GM12891 (cell line): Measurements from ENCODE around the gene EMX2. TPM values are rescaled to one million over a fixed set of nuclear protein-coding genes. Genes with fewer than 3 reads are reported as not detected.

Source experiments
- DNase-seq: peaks from one replicate; pipeline ENCODE4 v3.0.0; 2011; ENCODE audit warnings: low spot score; ENCODE audit not compliant: insufficient read length
- FAIRE-seq: peaks from 2 replicates; lab custom pipeline; 2011; peaks lifted over from hg19 to GRCh38; lab: Jason Lieb, UNC
- PAX5 ChIP-seq: IDR thresholded peaks from 2 replicates; pipeline ENCODE4 v1.6.1; 2011; ENCODE audit warnings: low read length, moderate library complexity, mild to moderate bottlenecking; ENCODE audit not compliant: insufficient read depth, severe bottlenecking
- POLR2A ChIP-seq: IDR thresholded peaks from 2 replicates; pipeline ENCODE4 v1.6.1; 2011; ENCODE audit warnings: low read depth, low read length, control low read depth
- POLR2AphosphoS5 ChIP-seq: IDR thresholded peaks from 2 replicates; pipeline ENCODE4 v1.6.1; 2011; ENCODE audit warnings: low read depth, low read length, control low read depth
- POU2F2 ChIP-seq: IDR thresholded peaks from 2 replicates; pipeline ENCODE4 v1.6.1; 2011; ENCODE audit warnings: low read depth, mild to moderate bottlenecking, control low read depth, low read length, moderate library complexity
- SPI1 ChIP-seq: IDR thresholded peaks from 2 replicates; pipeline ENCODE4 v1.6.1; 2011; ENCODE audit warnings: low read depth, low read length, control low read depth
- TAF1 ChIP-seq: IDR thresholded peaks from 2 replicates; pipeline ENCODE4 v1.6.1; 2011; ENCODE audit warnings: low read depth, low read length, control low read depth
- polyA plus RNA-seq: library from polyadenylated mRNA; unstranded; fragments of >200 nt; gene quantifications from one replicate; pipeline ENCODE4 v1.2.1, GENCODE V29; 2012; ENCODE audit warnings: low read depth, missing spikeins, inconsistent platforms; ENCODE audit not compliant: missing spikeins

Gene EMX2
- not detected for polyA plus RNA-seq

- FAIRE-seq (no peak), DNase-seq (no peak)
- TF ChIP-seq POLR2AphosphoS5 (no peak), TAF1 (no peak), POU2F2 (no peak), POLR2A (no peak), SPI1 (no peak), PAX5 (no peak)
These were observed at the start of gene EMX2 for GRCh38 chr10:117542706-117543224. TSS of gene EMX2 (plus strand) at chr10:117542746. CDS start at chr10:117543268, 522 bp downstream.

- FAIRE-seq (no peak), DNase-seq (no peak)
- TF ChIP-seq TAF1 (no peak), POU2F2 (no peak), SPI1 (no peak), POLR2A (no peak), PAX5 (no peak), POLR2AphosphoS5 (no peak)
These were observed 46.5 kb upstream of the EMX2 start for GRCh38 chr10:117496031-117496430.

- DNase-seq (peak; percentile 54), FAIRE-seq (peak; percentile 91)
- no peak for TF ChIP-seq TAF1
- no peak for TF ChIP-seq POLR2AphosphoS5
- no peak for TF ChIP-seq PAX5
- TF ChIP-seq SPI1, result no peak
- no peak for TF ChIP-seq POLR2A
These were observed 45.9 kb upstream of the EMX2 start for GRCh38 chr10:117496616-117497028.

- TF ChIP-seq POU2F2, result no peak
- no peak for TF ChIP-seq POLR2AphosphoS5
- TF ChIP-seq PAX5, result no peak
- no peak for TF ChIP-seq POLR2A
- FAIRE-seq (no peak), DNase-seq (no peak)
These were observed 44.8 kb upstream of the EMX2 start for GRCh38 chr10:117497736-117498135.

- TF ChIP-seq POLR2AphosphoS5 (no peak), POLR2A (no peak), TAF1 (no peak), PAX5 (no peak), SPI1 (no peak), POU2F2 (no peak)
- DNase-seq (no peak), FAIRE-seq (no peak)
These were observed 43.1 kb upstream of the EMX2 start for GRCh38 chr10:117499248-117500105.

GRCh38 chr10:117500456-117500855 is 42.1 kb upstream of the EMX2 start:
- DNase-seq (no peak), FAIRE-seq (no peak)
- TF ChIP-seq POLR2A (no peak), TAF1 (no peak), POU2F2 (no peak), POLR2AphosphoS5 (no peak), SPI1 (no peak), PAX5 (no peak)

GRCh38 chr10:117501460-117502035 is 41.0 kb upstream of the EMX2 start:
- FAIRE-seq (no peak), DNase-seq (no peak)
- no peak for TF ChIP-seq TAF1
- no peak for TF ChIP-seq POLR2A
- TF ChIP-seq POU2F2, result no peak
- TF ChIP-seq PAX5, result no peak
- no peak for TF ChIP-seq POLR2AphosphoS5
- no peak for TF ChIP-seq SPI1

GRCh38 chr10:117502421-117503243 is 39.9 kb upstream of the EMX2 start:
- no peak for DNase-seq
- TF ChIP-seq POLR2AphosphoS5 (no peak), PAX5 (no peak)

GRCh38 chr10:117503244-117504205 is 39.0 kb upstream of the EMX2 start:
- TF ChIP-seq TAF1, result no peak
- TF ChIP-seq SPI1, result no peak
- TF ChIP-seq POLR2AphosphoS5, result no peak
- no peak for TF ChIP-seq POLR2A
- no peak for TF ChIP-seq POU2F2
- TF ChIP-seq PAX5, result no peak
- FAIRE-seq, result no peak
- no peak for DNase-seq

More at GRCh38 chr10:117502421-117503243, 39.9 kb upstream of the EMX2 start:
- no peak for FAIRE-seq
